Loucy (cell line): ENCODE data around the gene RPS3A.

Experiments used
- H2AFZ ChIP-seq: fragments of 200-600 bp; sonication (generic); 2 replicates; pipeline ENCODE4 v1.6.0; 2016; ENCODE audit warnings: antibody characterized with exemption, mild to moderate bottlenecking, low read length, moderate library complexity
- H3F3A ChIP-seq: fragments of 200-600 bp; 2 replicates; pipeline ENCODE4 v1.6.0; 2016; ENCODE audit warnings: antibody characterized with exemption, low read depth, mild to moderate bottlenecking
- H3K27me3 ChIP-seq: fragments of 200-600 bp; sonication (generic); 2 replicates; pipeline ENCODE4 v1.6.1; 2014; ENCODE audit warnings: low read length, mild to moderate bottlenecking; ENCODE audit not compliant: insufficient read depth, poor library complexity, severe bottlenecking
- H3K36me3 ChIP-seq: fragments of 200-600 bp; sonication (generic); 2 replicates; pipeline ENCODE4 v1.6.1; 2016; ENCODE audit warnings: low read length; ENCODE audit not compliant: insufficient read depth
- H3K4me1 ChIP-seq: fragments of 200-600 bp; sonication (generic); 2 replicates; pipeline ENCODE4 v1.5.1; 2014; ENCODE audit warnings: low read length, mild to moderate bottlenecking; ENCODE audit not compliant: insufficient read depth, poor library complexity, severe bottlenecking
- H3K4me2 ChIP-seq: fragments of 200-600 bp; sonication (generic); 2 replicates; pipeline ENCODE4 v1.6.0; 2014; ENCODE audit warnings: antibody characterized with exemption, low read length, low read depth, mild to moderate bottlenecking; ENCODE audit not compliant: poor library complexity, severe bottlenecking
- H3K4me3 ChIP-seq: fragments of 200-600 bp; sonication (generic); 2 replicates; pipeline ENCODE4 v1.5.1; 2014; ENCODE audit warnings: low read length, mild to moderate bottlenecking, mixed read lengths; ENCODE audit not compliant: poor library complexity, severe bottlenecking
- H3K79me2 ChIP-seq: fragments of 200-600 bp; sonication (generic); 2 replicates; pipeline ENCODE4 v1.6.1; 2014; ENCODE audit warnings: low read length; ENCODE audit not compliant: insufficient read depth
- H3K9ac ChIP-seq: fragments of 200-600 bp; sonication (generic); 2 replicates; pipeline ENCODE4 v1.6.0; 2014; ENCODE audit warnings: mild to moderate bottlenecking, low read depth, low read length, moderate library complexity; ENCODE audit not compliant: poor library complexity, severe bottlenecking
- H3K9me2 ChIP-seq: fragments of 200-600 bp; sonication (generic); replicated peaks from 2 replicates; pipeline ENCODE4 v1.6.1; 2016; ENCODE audit warnings: low read depth, low read length, mixed read lengths
- H3K9me3 ChIP-seq: fragments of 200-600 bp; sonication (generic); 2 replicates; pipeline ENCODE4 v1.6.1; 2014; ENCODE audit warnings: mild to moderate bottlenecking, antibody characterized with exemption, low read length, low read depth; ENCODE audit not compliant: insufficient read depth
- H4K20me1 ChIP-seq: fragments of 200-600 bp; sonication (generic); 2 replicates; pipeline ENCODE4 v1.6.0; 2014; ENCODE audit warnings: antibody characterized with exemption, low read length, mild to moderate bottlenecking; ENCODE audit not compliant: insufficient read depth, poor library complexity, severe bottlenecking
- CTCF ChIP-seq: fragments of 200-600 bp; sonication (generic); conservative IDR thresholded peaks from 2 replicates; pipeline ENCODE4 v1.5.1; 2014; ENCODE audit warnings: mild to moderate bottlenecking, antibody characterized with exemption, low read length
- EZH2phosphoT487 ChIP-seq: fragments of 200-600 bp; IDR thresholded peaks from 2 replicates; pipeline ENCODE4 v1.6.1; 2018; ENCODE audit warnings: antibody characterized with exemption, mild to moderate bottlenecking, moderate library complexity, borderline replicate concordance

Gene RPS3A

GRCh38 chr4:151143162-151143561, 43.7 kb downstream of the RPS3A start:
- no peaks in the 10 kb centered on the region for H3K27me3 ChIP-seq
- H3K4me3 ChIP-seq, result no peak overlapping the region
- H3K79me2 ChIP-seq, result no peaks in the 10 kb centered on the region
- H3K36me3 ChIP-seq, result no peaks in the 10 kb centered on the region
- no peaks in the 10 kb centered on the region for H3F3A ChIP-seq
- no peak overlapping the region for H3K9ac ChIP-seq
- no peak overlapping the region for H2AFZ ChIP-seq
- H4K20me1 ChIP-seq, result no peaks in the 10 kb centered on the region
- H3K4me1 ChIP-seq, result no peaks in the 10 kb centered on the region
- H3K9me2 ChIP-seq, result no peaks in the 10 kb centered on the region
- H3K4me2 ChIP-seq, result no peak overlapping the region
- no peaks in the 10 kb centered on the region for H3K9me3 ChIP-seq
- no peak for TF ChIP-seq CTCF
- no peak for TF ChIP-seq EZH2phosphoT487

- no peak overlapping the region for H3K4me2 ChIP-seq
- no peaks in the 10 kb centered on the region for H3K79me2 ChIP-seq
- TF ChIP-seq EZH2phosphoT487, result no peak
- H3K27me3 ChIP-seq, result no peaks in the 10 kb centered on the region
- no peaks in the 10 kb centered on the region for H3K36me3 ChIP-seq
- H3K9me3 ChIP-seq, result no peaks in the 10 kb centered on the region
- no peaks in the 10 kb centered on the region for H3K4me1 ChIP-seq
- no peaks in the 10 kb centered on the region for H4K20me1 ChIP-seq
- no peak overlapping the region for H3K9ac ChIP-seq
- H3K9me2 ChIP-seq, result no peaks in the 10 kb centered on the region
- H3F3A ChIP-seq, result no peaks in the 10 kb centered on the region
- H2AFZ ChIP-seq, result no peak overlapping the region
- no peak overlapping the region for H3K4me3 ChIP-seq
Observed at GRCh38 chr4:151143811-151144210, 44.4 kb downstream of the RPS3A start.

- Histone ChIP-seq H3K27me3 (no peaks in the 10 kb centered on the region), H3F3A (no peaks in the 10 kb centered on the region), H3K9ac (no peak overlapping the region), H3K9me2 (no peaks in the 10 kb centered on the region), H3K36me3 (no peaks in the 10 kb centered on the region), H4K20me1 (no peaks in the 10 kb centered on the region), H3K4me2 (no peak overlapping the region), H3K4me1 (no peaks in the 10 kb centered on the region), H3K79me2 (no peaks in the 10 kb centered on the region), H2AFZ (no peak overlapping the region), H3K4me3 (no peak overlapping the region), H3K9me3 (no peaks in the 10 kb centered on the region)
- TF ChIP-seq EZH2phosphoT487 (no peak), CTCF (no peak)
Observed at GRCh38 chr4:151144329-151145072, 45.1 kb downstream of the RPS3A start.

- Histone ChIP-seq H3K9ac (no peak overlapping the region), H3K4me3 (no peak overlapping the region), H3K27me3 (no peaks in the 10 kb centered on the region), H2AFZ (no peak overlapping the region), H4K20me1 (no peaks in the 10 kb centered on the region), H3K4me2 (no peak overlapping the region), H3K4me1 (no peaks in the 10 kb centered on the region), H3K36me3 (no peaks in the 10 kb centered on the region), H3K9me3 (no peaks in the 10 kb centered on the region), H3K79me2 (no peaks in the 10 kb centered on the region), H3K9me2 (no peaks in the 10 kb centered on the region), H3F3A (no peaks in the 10 kb centered on the region)
- TF ChIP-seq CTCF (no peak), EZH2phosphoT487 (no peak)
Observed at GRCh38 chr4:151147000-151147399, 47.6 kb downstream of the RPS3A start.
